GM13977 (cell line): ENCODE results near the gene S100A14.

Experiments used
- DNase-seq: peaks from one replicate; pipeline ENCODE4 v3.0.0; 2012; ENCODE audit warnings: low spot score
- in situ Hi-C: fragments of 300-500 bp; cut with MboI; formaldehyde crosslinking; loops from one replicate; pipeline ENCODE4 v1.12.0; 2022; ENCODE audit warnings: low sequenced_read_pairs, low pct_unique_long_range_greater_than_20kb, mixed read lengths, inconsistent platforms; ENCODE audit not compliant: unreplicated experiment
- TF ChIP-seq, protein P1 (sequence below): IDR thresholded peaks from 2 replicates; pipeline ENCODE4 v1.5.1; 2012; ENCODE audit warnings: mild to moderate bottlenecking, control low read depth; ENCODE audit not compliant: insufficient read depth; ENCODE audit errors: extremely low read depth, missing control alignments

S100A14 gene

DNA sequence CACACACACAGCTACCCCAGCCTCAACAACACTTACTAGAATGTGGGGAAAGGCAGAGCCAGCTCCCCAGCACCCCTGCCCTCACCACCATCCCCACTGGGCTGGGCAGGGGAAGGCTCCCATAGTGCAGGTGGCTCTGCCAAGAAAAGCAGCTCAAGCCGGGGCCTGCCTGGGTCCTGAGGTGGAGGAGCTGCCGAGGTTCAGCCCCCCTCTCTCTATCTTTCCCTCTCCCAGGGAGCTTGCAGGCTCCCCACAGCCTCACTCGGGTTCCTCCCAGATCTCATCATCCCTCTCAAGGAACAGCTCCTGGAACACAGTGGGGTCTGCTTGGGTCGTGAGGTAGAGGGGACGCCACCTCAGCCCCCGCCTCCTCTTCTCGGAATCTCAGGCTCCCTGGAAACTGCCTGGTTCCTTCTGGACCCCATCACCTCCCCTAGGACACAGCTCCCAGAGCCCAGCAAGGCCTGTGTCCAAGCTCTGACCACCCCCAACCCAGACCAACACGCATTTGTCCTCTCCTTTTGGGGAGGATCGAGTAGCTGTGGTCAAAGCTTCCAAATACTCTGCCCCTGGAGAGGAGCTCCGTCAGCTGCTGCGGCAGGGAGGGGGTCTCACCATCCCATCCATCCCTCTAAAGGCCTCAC lies 3.9 kb downstream of the S100A14 start:
- TF ChIP-seq, protein P1, sequence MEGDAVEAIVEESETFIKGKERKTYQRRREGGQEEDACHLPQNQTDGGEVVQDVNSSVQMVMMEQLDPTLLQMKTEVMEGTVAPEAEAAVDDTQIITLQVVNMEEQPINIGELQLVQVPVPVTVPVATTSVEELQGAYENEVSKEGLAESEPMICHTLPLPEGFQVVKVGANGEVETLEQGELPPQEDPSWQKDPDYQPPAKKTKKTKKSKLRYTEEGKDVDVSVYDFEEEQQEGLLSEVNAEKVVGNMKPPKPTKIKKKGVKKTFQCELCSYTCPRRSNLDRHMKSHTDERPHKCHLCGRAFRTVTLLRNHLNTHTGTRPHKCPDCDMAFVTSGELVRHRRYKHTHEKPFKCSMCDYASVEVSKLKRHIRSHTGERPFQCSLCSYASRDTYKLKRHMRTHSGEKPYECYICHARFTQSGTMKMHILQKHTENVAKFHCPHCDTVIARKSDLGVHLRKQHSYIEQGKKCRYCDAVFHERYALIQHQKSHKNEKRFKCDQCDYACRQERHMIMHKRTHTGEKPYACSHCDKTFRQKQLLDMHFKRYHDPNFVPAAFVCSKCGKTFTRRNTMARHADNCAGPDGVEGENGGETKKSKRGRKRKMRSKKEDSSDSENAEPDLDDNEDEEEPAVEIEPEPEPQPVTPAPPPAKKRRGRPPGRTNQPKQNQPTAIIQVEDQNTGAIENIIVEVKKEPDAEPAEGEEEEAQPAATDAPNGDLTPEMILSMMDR = no peak
- no peak for DNase-seq
- in situ Hi-C loops = no loop called here

DNA sequence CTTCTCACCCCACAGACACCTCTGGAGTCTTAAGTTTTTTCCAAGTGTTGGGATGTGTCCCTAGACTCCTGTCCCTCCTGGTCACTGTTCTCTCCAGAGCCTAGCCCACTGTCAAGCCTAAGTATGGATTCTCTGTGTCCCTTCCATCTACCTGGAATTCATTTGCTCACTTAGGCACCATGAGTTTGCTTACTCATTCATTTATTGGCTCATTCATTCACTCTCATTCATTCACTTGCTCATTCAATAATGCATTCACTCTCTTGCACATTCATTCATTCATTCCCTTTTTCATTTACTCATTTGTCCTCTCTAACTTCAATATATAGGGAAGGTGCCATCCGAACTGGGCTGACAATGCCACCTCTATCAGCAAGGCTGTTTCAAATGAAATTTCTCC lies 4.8 kb downstream of the S100A14 start:
- TF ChIP-seq, protein P1 = no peak
- in situ Hi-C loops = no loop called here
- no peak for DNase-seq

DNA sequence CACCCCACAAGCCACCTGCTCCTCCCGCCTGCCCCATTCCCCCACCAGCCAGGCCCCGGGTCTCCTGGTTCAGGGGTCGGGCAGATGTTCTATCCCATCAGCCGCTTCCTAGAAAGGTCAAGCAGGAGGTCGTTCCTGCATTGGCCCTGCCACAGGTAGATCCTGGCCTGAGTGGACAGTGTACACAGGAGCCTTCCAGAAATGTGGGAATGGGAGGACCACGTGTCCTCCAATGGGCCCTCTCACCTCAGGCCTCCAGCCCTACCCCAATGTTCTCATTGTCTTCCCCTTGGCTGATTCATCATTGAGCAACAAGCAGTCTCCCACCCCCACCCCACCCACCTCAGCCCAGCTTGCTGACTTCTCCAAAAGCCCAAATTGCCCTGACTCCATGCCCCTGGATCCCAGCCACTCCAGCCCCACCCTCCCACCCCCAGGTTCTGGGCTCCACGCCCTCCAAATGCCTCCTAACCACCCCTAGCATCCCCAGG lies 5.3 kb downstream of the S100A14 start:
- TF ChIP-seq, protein P1 = no peak
- in situ Hi-C loops = no loop called here
- no peak for DNase-seq

DNA sequence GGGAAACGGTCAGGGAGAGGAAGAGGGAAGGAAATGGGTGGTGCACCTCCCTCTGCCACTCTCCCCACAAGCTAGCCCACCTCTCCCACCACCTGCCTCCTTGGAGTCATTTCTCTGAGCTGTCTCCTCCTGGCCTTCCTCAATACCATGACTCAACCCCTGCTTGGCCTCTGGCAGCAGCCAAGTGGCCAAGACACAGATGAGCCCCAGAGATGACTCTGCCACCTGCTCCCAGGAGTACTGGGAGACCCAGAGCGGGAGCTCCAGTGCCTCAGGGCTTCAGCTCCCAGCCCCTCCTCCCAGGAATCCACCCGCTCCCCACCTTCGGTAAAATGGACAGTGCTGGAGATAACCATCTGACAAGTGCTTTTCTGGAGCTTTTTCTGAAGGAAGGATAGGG lies 5.8 kb downstream of the S100A14 start:
- TF ChIP-seq, protein P1 = no peak
- in situ Hi-C loops = no loop called here
- no peak for DNase-seq

DNA sequence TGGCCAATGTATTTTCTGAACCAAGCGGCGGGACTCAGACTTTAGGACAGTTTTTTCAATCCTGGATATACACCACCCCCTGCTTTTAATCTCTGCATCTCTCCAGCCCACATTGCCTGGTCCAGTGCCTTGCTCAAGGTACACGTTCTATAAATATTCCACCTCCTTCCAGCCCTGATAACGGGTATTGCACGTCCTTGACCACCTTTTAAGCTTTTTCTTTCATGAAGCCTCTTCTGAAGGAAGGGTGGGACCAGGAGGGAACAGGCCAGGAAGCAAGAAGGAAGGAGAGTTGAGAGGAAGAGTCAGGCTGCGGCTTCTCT lies 6.6 kb downstream of the S100A14 start:
- in situ Hi-C loops = no loop called here
- TF ChIP-seq, protein P1 = no peak
- no peak for DNase-seq

DNA sequence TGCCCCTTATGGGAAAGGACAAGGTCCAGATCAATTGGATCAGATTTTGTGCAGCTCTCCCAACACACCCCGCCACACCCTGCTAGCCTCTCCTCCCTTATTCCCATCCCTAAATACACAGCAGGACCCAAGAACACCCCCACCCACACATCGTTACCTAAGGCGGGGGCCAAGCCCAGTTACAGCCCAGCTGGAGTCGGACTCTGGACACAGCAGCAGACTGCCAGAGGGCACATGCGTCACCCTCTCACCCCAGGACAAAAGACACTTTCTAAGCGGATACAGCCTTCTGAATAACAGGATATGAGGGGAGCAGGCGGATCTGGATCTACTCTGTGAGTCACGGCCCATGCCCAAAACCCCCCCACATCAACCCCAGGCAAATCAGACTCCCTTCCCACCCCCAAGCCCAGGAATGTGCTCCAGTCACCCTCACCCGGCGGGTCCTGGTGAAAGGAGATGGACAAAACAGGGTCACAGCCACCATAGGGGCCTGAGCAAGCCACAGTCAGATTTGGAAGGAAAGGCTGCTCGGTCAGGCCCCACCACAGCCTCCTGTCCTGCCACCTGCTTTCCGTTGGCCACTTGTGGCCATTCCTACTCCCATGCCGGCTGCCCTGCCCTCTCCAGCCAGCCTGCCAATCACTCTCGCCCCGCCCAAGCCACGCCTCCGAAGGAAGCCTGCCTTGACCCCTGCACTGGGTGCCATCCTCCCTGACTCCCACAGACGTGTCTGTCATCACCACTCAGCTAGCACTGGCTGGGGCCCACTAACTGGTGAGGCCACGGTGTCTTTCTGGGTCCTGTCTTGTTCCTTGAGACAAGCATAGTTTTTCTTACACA lies 7.2 kb downstream of the S100A14 start:
- in situ Hi-C loops = no loop called here
- DNase-seq = no peak
- TF ChIP-seq, protein P1 = no peak
